Measurements from ENCODE around the gene ZNF267.

DNA sequence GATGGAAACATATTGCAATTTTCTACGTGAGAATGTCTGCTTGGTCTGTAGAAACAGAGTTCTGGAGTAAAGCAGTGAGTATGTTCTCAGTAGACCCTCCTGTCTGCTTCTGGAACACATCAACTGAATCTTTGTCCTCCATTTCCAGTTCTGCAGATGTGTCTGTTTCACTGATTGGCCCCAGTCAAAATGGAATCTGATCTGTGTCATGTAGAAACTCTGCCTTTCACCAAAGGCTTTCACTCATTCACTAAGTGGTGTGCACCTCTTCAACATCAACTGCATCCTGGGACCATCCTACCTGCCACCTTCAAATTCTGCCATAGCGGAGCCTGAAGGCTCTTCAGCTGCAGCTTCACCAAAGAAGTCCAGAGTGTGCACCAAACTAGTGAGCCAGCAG lies 2.8 kb upstream of the ZNF267 start:
- TF ChIP-seq, protein P1, sequence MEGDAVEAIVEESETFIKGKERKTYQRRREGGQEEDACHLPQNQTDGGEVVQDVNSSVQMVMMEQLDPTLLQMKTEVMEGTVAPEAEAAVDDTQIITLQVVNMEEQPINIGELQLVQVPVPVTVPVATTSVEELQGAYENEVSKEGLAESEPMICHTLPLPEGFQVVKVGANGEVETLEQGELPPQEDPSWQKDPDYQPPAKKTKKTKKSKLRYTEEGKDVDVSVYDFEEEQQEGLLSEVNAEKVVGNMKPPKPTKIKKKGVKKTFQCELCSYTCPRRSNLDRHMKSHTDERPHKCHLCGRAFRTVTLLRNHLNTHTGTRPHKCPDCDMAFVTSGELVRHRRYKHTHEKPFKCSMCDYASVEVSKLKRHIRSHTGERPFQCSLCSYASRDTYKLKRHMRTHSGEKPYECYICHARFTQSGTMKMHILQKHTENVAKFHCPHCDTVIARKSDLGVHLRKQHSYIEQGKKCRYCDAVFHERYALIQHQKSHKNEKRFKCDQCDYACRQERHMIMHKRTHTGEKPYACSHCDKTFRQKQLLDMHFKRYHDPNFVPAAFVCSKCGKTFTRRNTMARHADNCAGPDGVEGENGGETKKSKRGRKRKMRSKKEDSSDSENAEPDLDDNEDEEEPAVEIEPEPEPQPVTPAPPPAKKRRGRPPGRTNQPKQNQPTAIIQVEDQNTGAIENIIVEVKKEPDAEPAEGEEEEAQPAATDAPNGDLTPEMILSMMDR (IDR thresholded peaks at IDR 0.05; ENCODE audit: extremely low read depth in 1 of 2, insufficient read depth in 1 of 2, low read depth in 1 of 2, low read length in 2 of 2): no peak
- TF ChIP-seq POLR2A (IDR thresholded peaks at IDR 0.05; ENCODE audit: low read depth, low read length) (no peak), EZH2 (IDR thresholded peaks at IDR 0.05; ENCODE audit: borderline replicate concordance, low read depth, low read length, severe bottlenecking) (no peak), JUN (IDR thresholded peaks at IDR 0.05; ENCODE audit: borderline replicate concordance, insufficient read depth, insufficient read length, low read depth) (no peak)
